Activated naive CD4-positive, alpha-beta T cell treated with Interleukin-2 at 50 U/mL for 16 hours (primary cell): ENCODE results near the gene LCE1E.

Source experiments
- DNase-seq: peaks from one replicate; pipeline ENCODE4 v3.0.0-alpha.2; 2020

The LCE1E gene

GRCh38 chr1:152786077-152786476 lies at the start of gene LCE1E:
Gene LCE1E, plus strand, starts transcription at chr1:152786257. Its CDS starts 1,043 bp downstream, at chr1:152787300.
- DNase-seq: no peak

DNA sequence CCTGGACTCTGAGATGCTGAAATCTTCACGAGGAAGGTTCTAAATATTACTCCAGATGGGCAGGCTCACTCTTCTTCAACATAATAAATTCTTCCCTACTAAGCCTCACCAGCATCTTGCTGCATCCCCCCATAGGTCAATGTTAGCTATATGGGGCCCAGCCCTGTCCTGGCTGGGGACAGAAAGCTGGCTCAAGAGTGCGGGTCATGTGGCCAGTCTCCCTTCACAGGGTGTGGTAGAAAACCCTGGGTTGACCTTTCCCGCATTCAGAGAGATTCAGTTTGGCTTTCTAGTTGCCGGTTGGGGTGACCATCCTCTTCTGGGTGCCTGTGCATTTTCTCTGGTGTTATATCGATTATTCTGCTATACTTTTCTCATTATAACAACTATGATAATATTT lies 48.1 kb upstream of the LCE1E start:
- no peak for DNase-seq

GRCh38 chr1:152739841-152740240 lies 46.2 kb upstream of the LCE1E start:
- DNase-seq: no peak

- DNase-seq: no peak
Observed at GRCh38 chr1:152741656-152742055, 44.4 kb upstream of the LCE1E start.

DNA sequence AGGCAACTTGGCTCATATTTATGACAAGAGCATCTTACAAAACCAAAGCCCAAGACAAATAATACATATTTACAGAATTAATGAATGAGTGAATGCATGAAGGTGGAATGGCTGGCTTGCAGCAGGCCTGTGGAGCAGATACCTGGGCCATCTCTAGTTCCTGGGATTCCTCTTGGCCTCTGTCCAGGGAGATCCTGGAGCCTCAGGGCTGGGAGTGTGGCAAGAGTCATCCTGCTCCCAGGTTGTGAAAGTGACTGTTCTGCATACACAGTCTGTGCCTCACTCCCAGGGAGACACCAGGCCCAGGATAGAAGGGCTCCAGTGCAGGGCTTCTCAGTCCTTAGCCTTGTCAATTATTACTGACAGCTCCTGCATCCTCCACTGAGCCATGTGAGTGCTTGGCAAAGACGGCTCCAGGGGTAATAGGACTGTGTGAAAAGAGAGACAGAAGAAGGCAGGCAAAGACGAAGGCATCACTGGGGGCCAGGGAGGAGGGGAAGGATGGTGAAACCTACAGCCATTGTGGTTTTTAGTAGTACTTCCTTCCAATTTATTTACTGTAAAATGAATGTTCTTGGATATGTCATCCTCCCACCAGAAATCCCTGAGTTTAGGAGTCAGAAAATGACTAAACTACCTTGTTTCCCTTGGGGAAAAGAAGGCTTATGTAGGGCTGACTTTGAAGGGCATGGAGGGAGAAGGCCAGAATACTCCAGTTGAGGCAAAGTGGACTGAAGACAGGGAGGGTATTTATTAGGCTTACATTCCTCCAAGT lies 42.5 kb upstream of the LCE1E start:
- DNase-seq: no peak

DNA sequence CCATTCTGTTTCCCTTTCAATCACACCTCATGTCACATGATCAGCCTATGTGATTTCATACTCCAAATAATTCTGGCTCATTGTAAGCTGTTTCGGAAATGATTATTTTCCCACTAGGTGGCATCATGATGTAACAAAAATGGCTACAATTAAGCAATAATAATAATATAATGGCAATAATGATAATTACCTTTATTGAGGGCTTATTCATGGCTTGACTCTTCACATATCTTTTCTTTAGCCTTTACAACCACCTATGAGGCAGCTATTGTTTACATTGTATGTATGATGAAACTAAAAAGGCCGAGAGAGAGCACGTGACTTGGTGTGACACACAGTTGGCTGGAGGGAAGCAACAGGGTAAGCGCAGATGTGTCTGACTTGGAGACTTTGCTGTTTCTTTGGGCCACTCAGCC lies 40.8 kb upstream of the LCE1E start:
- no peak for DNase-seq

- no peak for DNase-seq
Observed at GRCh38 chr1:152745765-152746444, 40.2 kb upstream of the LCE1E start.

DNA sequence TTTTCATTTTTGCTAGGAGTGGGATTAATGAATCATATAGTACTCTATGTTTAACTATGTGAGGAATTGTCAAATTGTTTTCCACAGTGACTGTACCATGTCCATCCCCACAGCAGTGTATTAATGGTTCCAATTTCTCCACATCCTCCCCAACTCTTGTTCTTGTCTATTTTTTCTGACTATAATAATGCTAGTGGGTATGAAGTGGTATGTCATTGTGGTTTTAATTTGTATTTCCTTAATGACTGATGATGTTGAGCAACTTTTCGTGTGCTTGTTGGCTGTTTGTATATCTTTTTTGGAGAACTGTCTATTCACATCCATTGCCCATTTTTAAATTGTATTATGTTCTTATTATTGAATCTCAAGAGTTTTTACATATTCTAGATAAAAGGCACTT lies 38.2 kb upstream of the LCE1E start:
- no peak for DNase-seq

DNA sequence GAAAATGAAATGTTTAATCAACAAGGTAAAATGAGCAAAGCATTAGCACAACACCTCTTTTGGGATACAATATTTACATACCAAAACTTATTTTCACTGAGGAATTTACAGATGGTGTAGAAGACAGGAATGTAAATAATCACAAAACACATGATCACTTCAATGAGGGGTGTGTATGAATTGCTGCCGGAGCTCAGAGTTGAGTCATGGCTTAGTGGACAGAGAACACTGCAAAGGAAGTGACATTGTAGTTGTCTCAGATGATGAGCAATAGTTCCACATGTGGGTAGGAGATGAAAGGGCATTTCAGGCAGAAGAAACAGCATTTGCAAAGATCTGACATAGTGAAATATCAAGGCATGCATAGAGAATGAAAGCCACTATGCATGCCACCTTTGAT lies 33.8 kb upstream of the LCE1E start:
- DNase-seq: no peak

DNA sequence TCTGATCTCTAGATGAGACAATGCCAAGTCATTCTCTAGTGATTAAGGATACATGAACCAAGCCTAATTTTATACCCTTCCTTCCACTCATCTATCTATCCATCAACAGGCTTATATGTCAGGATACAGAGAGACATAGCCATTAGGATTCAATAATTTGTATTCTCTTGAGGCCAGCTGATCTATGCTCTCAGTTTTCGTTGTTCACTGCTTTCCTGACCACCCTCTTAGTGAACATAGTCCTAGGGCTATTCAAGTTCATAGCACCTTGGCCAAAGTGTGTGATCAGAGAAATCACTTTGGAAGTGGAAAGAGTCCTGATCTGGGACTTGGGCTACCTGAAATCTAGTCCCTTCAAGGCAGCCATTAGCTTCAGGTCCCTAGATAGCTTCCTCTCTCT lies 32.5 kb upstream of the LCE1E start:
- no peak for DNase-seq

DNA sequence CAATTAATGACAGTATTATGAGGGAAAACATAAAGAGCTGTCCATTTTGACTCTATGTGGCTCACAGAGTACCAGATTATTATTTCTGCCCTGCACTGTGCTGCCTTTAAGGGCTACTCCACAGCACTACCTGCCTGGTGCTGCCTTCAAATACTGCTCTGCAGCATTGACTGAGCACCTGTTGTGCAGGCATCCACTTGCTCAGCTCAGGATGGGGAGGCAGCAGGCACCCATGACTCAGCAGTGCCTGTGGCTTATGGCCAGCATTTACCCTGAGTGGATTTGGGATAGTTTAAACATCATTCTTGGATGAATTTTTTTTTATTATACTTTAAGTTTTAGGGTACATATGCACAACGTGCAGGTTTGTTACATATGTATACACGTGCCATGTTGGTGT lies 29.2 kb upstream of the LCE1E start:
- no peak for DNase-seq

DNA sequence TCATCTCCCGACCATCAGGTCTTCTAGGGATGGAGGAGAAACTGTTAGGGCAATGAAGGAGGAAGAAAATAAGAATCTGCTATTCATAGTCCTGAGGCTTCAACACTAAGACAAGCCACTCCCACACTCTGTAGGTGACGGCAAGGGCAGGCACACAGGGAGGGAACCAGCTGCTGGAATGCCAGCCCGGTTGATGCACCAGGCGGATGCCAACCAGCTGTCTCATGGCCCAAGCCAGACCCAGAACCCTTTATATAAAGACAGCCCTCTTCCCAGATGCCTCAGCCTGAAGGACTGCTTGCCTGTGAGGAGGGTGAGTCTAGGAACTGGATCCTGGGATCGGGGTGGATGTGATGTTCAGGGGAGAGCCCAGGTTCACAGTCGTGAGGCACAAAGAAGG lies 28.3 kb upstream of the LCE1E start, which contains the start of gene KPRP:
KPRP (plus strand) TSS at position 279 of the 400 bp plus-strand sequence. CDS start 1,564 bp downstream, outside the sequence.
- no peak for DNase-seq

GRCh38 chr1:152758636-152759035 lies 27.4 kb upstream of the LCE1E start:
- DNase-seq: no peak

GRCh38 chr1:152759453-152760173 lies 26.4 kb upstream of the LCE1E start:
- no peak for DNase-seq

- DNase-seq: no peak
Observed at GRCh38 chr1:152760551-152761190, 25.4 kb upstream of the LCE1E start.

- DNase-seq: no peak
Observed at GRCh38 chr1:152761609-152762213, 24.3 kb upstream of the LCE1E start.

- no peak for DNase-seq
Observed at GRCh38 chr1:152768847-152769533, 17.1 kb upstream of the LCE1E start.

GRCh38 chr1:152770411-152770810 lies 15.6 kb upstream of the LCE1E start:
- no peak for DNase-seq

GRCh38 chr1:152774875-152775274 lies 11.2 kb upstream of the LCE1E start, which contains the start of gene LCE1F:
Gene LCE1F, plus strand, starts transcription at chr1:152775140. Its CDS starts 1,232 bp downstream, at chr1:152776372.
- no peak for DNase-seq

DNA sequence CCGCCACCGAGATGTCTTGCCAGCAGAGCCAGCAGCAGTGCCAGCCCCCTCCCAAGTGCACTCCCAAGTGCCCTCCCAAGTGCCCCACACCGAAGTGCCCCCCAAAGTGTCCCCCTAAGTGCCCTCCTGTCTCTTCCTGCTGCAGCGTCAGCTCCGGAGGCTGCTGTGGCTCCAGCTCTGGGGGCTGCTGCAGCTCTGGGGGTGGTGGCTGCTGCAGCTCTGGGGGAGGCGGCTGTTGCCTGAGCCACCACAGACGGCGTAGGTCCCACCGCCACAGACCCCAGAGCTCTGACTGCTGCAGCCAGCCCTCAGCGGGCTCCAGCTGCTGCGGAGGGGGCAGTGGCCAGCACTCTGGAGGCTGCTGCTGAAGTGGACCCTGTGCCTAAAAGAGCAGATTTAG lies 9.7 kb upstream of the LCE1E start:
- no peak for DNase-seq

DNA sequence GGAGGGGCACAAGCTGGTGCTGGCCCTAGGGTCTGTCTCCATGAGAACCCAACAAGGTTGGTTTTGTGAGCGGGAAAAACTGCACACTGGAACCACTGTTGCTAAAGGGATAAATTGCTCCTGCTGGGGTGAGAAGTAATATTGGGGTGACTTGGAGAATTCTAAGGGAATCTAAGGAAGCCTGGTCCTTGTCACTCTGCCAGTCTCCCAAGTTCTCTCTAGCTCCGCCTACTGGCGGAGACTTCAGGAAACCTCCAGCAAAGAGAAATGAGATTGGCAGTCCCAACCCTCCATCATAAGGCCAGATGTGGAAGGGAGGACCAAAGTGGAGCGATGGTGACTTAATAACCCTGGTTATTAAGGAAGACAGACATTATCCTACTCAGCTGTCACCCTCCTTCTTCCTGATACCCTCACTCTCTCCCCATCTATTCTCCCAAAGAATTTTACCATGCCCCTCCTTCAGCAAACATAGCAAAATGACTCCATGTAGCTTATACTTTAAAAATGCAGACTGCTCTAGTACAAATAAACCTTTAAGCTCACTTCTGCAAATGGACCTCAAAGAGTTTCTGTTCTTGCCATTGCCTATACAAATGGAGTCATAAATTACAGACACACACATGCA lies 8.4 kb upstream of the LCE1E start:
- no peak for DNase-seq

DNA sequence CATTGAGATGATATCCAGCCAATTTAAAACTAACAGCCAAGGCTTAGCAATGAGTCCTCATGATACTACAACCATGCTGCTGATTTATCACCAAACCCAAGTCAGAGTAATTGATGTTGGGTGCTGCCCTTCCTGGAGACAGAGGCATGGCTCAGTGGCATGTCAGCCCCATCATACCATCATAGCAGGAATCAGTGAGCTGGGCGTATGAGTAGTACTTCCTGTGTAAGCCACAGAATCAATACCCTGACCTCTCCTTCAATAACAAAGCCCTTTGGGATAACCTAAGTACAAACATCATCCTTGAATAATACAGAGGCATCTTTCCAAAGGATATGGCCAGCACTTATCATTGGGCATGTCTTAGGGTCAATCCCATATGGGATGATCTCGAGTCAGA lies 3.0 kb upstream of the LCE1E start:
- no peak for DNase-seq
